IMR-90 (cell line): Measurements from ENCODE around the gene SBF2. TPM values are rescaled to one million over a fixed set of nuclear protein-coding genes. Genes with fewer than 3 reads are reported as not detected.

Source experiments
- ATAC-seq: fragments of 200-7000 bp; cut with Tn5 transposase; 2 replicates; pipeline ENCODE4 v1.9.1; 2020; ENCODE audit warnings: low read depth, mild to moderate bottlenecking, moderate library complexity
- BruUV-seq: library from RNA; stranded (reverse); fragments of 400-500 nt; replicated peaks from 2 replicates; lab custom pipeline; 2021; lab: Mats Ljungman, UMichigan
- CTCF ChIA-PET: fragments of 300-600 bp; formaldehyde crosslinking; extraction: SDS; loops from one replicate; lab custom pipeline; 2021; ENCODE audit warnings: antibody characterized with exemption; lab: Yijun Ruan, JAX
- POLR2A ChIA-PET: fragments of 300-600 bp; sonication (Branson Sonifier 250); formaldehyde crosslinking; loops from one replicate; lab custom pipeline; 2022; ENCODE audit warnings: antibody characterized with exemption; ENCODE audit not compliant: unreplicated experiment; lab: Charles Lee
- DNase-seq: peaks from one replicate; pipeline ENCODE4 v3.0.0; 2013
- H2AFZ ChIP-seq: replicated peaks from 2 replicates; pipeline ENCODE3; 2013; ENCODE audit warnings: low read length, mild to moderate bottlenecking; ENCODE audit not compliant: poor library complexity
- H2AK5ac ChIP-seq: 2 replicates; pipeline ENCODE4 v1.6.1; 2013; ENCODE audit warnings: low read depth, low read length, inconsistent platforms
- H2AK9ac ChIP-seq: replicated peaks from 2 replicates; pipeline ENCODE3; 2013; ENCODE audit warnings: mild to moderate bottlenecking, low read depth, low read length, moderate library complexity; ENCODE audit not compliant: poor library complexity
- H2BK120ac ChIP-seq: 2 replicates; pipeline ENCODE4 v1.6.1; 2013; ENCODE audit warnings: low read depth, low read length, inconsistent platforms
- H2BK15ac ChIP-seq: 3 replicates; pipeline ENCODE4 v1.6.1; 2013; ENCODE audit warnings: low read depth, low read length, inconsistent platforms
- H2BK20ac ChIP-seq: 2 replicates; pipeline ENCODE4 v1.6.1; 2013; ENCODE audit warnings: low read depth, mild to moderate bottlenecking, inconsistent platforms, low read length, moderate library complexity
- H2BK5ac ChIP-seq: 2 replicates; pipeline ENCODE4 v1.6.1; 2013; ENCODE audit warnings: mild to moderate bottlenecking, low read depth, low read length, inconsistent platforms; ENCODE audit not compliant: poor library complexity, severe bottlenecking
- H3K14ac ChIP-seq: replicated peaks from 2 replicates; pipeline ENCODE4 v1.6.1; 2013; ENCODE audit warnings: low read depth, low read length, inconsistent platforms
- H3K18ac ChIP-seq: 2 replicates; pipeline ENCODE4 v1.6.1; 2013; ENCODE audit warnings: low read depth, low read length, control low read depth
- H3K23ac ChIP-seq: 2 replicates; pipeline ENCODE4 v1.6.1; 2013; ENCODE audit warnings: low read depth, low read length, inconsistent platforms
- H3K27ac ChIP-seq: 2 replicates; pipeline ENCODE4 v1.5.1; 2013; ENCODE audit warnings: mild to moderate bottlenecking, control low read depth, low read length; ENCODE audit not compliant: insufficient read depth
- H3K27me3 ChIP-seq: 2 replicates; pipeline ENCODE4 v1.6.1; 2013; ENCODE audit warnings: low read length; ENCODE audit not compliant: control insufficient read depth, insufficient read depth
- H3K36me3 ChIP-seq: 2 replicates; pipeline ENCODE4 v1.6.1; 2013; ENCODE audit warnings: low read length, mixed read lengths; ENCODE audit not compliant: control insufficient read depth, insufficient read depth
- H3K4ac ChIP-seq: 2 replicates; pipeline ENCODE4 v1.6.1; 2013; ENCODE audit warnings: low read depth, low read length, inconsistent platforms
- H3K4me1 ChIP-seq: 2 replicates; pipeline ENCODE4 v1.6.1; 2013; ENCODE audit warnings: low read length, mixed read lengths; ENCODE audit not compliant: control insufficient read depth, insufficient read depth
- H3K4me2 ChIP-seq: 2 replicates; pipeline ENCODE4 v1.6.1; 2013; ENCODE audit warnings: low read depth, mild to moderate bottlenecking, control low read depth, low read length, moderate library complexity
- H3K4me3 ChIP-seq: 2 replicates; pipeline ENCODE4 v1.5.1; 2013; ENCODE audit warnings: low read depth, mild to moderate bottlenecking, control low read depth, low read length, moderate library complexity; ENCODE audit not compliant: insufficient read depth
- H3K56ac ChIP-seq: 2 replicates; pipeline ENCODE4 v1.6.1; 2013; ENCODE audit warnings: low read length, inconsistent platforms; ENCODE audit not compliant: insufficient read depth; ENCODE audit errors: extremely low read depth
- H3K79me1 ChIP-seq, 2 experiments: 2 replicates each; pipeline ENCODE4 v1.6.1; 2013; ENCODE audit warnings: low read length in 2 of 2, inconsistent platforms in 1 of 2, low read depth in 1 of 2
- H3K9ac ChIP-seq: 2 replicates; pipeline ENCODE4 v1.6.1; 2013; ENCODE audit warnings: low read depth, low read length, control low read depth
- H3K9me1 ChIP-seq: 2 replicates; pipeline ENCODE4 v1.6.1; 2013; ENCODE audit warnings: low read length, inconsistent platforms; ENCODE audit not compliant: insufficient read depth
- H3K9me3 ChIP-seq: 2 replicates; pipeline ENCODE4 v1.6.1; 2013; ENCODE audit warnings: low read length; ENCODE audit not compliant: control insufficient read depth, insufficient read depth
- H4K20me1 ChIP-seq: 2 replicates; pipeline ENCODE4 v1.6.1; 2013; ENCODE audit warnings: low read length, inconsistent platforms; ENCODE audit not compliant: insufficient read depth
- H4K5ac ChIP-seq: 2 replicates; pipeline ENCODE4 v1.6.1; 2013; ENCODE audit warnings: mild to moderate bottlenecking, low read depth, low read length, control low read depth
- H4K8ac ChIP-seq, 2 experiments: 2 replicates each; pipeline ENCODE4 v1.6.1; 2013; ENCODE audit warnings: low read depth in 2 of 2, low read length in 2 of 2, control low read depth in 1 of 2, inconsistent platforms in 1 of 2
- H4K91ac ChIP-seq: 2 replicates; pipeline ENCODE4 v1.6.1; 2013; ENCODE audit warnings: low read depth, low read length, inconsistent platforms; ENCODE audit not compliant: insufficient read depth
- BHLHE40 ChIP-seq: fragments of 150-350 bp; IDR thresholded peaks from 2 replicates; pipeline ENCODE4 v1.6.1; 2016; ENCODE audit warnings: mild to moderate bottlenecking, low read depth, low read length
- CEBPB ChIP-seq: IDR thresholded peaks from 2 replicates; pipeline ENCODE4 v1.6.1; 2012; ENCODE audit warnings: low read depth, low read length, improper control_type of control experiment
- CHD1 ChIP-seq: IDR thresholded peaks from 2 replicates; pipeline ENCODE4 v1.6.1; 2012; ENCODE audit warnings: low read depth, low read length, improper control_type of control experiment
- FOS ChIP-seq: fragments of 150-350 bp; IDR thresholded peaks from 2 replicates; pipeline ENCODE4 v1.6.1; 2016; ENCODE audit warnings: low read depth, low read length
- MAFK ChIP-seq: IDR thresholded peaks from 2 replicates; pipeline ENCODE4 v1.6.1; 2012; ENCODE audit warnings: low read depth, low read length, improper control_type of control experiment
- MXI1 ChIP-seq: IDR thresholded peaks from 2 replicates; pipeline ENCODE4 v1.6.1; 2012; ENCODE audit warnings: low read depth, mild to moderate bottlenecking, low read length, moderate library complexity, borderline replicate concordance
- NFE2L2 ChIP-seq: fragments of 150-350 bp; IDR thresholded peaks from 2 replicates; pipeline ENCODE4 v1.6.1; 2016; ENCODE audit warnings: low read depth, mild to moderate bottlenecking, low read length
- POLR2A ChIP-seq: IDR thresholded peaks from 2 replicates; pipeline ENCODE4 v1.6.1; 2012; ENCODE audit warnings: mild to moderate bottlenecking, low read depth, low read length
- RAD21 ChIP-seq: IDR thresholded peaks from 2 replicates; pipeline ENCODE4 v1.6.1; 2012; ENCODE audit warnings: low read length, improper control_type of control experiment
- RCOR1 ChIP-seq: IDR thresholded peaks from 2 replicates; pipeline ENCODE4 v1.6.1; 2012; ENCODE audit warnings: mild to moderate bottlenecking, low read length, improper control_type of control experiment; ENCODE audit not compliant: insufficient replicate concordance
- RFX5 ChIP-seq: IDR thresholded peaks from 2 replicates; pipeline ENCODE4 v1.8.0; 2012; ENCODE audit warnings: low read depth, mild to moderate bottlenecking, low read length, moderate library complexity
- SMC3 ChIP-seq: fragments of 150-350 bp; IDR thresholded peaks from 2 replicates; pipeline ENCODE4 v1.6.1; 2016; ENCODE audit warnings: low read depth, mild to moderate bottlenecking, antibody characterized with exemption, low read length, moderate library complexity
- WGBS, 2 experiments: methylation state at CpG; one replicate each; pipeline versions ENCODE4 v1.1.5 to v1.1.7; 2013; ENCODE audit warnings: missing lambda C conversion rate in 2 of 2; ENCODE audit not compliant: insufficient read length in 1 of 2; ENCODE audit errors: extremely low coverage in 2 of 2; 5-methylcytosine and 5-hydroxymethylcytosine counted together
- dilution Hi-C: fragments of 300-500 bp; cut with HindIII; formaldehyde crosslinking; loops from one replicate; pipeline ENCODE4 v1.14.3; 2018; ENCODE audit warnings: low sequenced_read_pairs; ENCODE audit not compliant: unreplicated experiment
- in situ Hi-C: fragments of 300-500 bp; cut with MboI; formaldehyde crosslinking; loops from 3 replicates; pipeline ENCODE4 v1.14.3; 2019; ENCODE audit warnings: low sequenced_read_pairs, inconsistent platforms, mixed read lengths
- intact Hi-C: fragments of 100-400 bp; cut with micrococcal nuclease; formaldehyde crosslinking; loops from 2 replicates; pipeline ENCODE4 v1.10.0; 2022
- polyA plus RNA-seq, 3 experiments: library from polyadenylated mRNA; depleted of rRNA; stranded (reverse); fragments of >200 nt; gene quantifications; 2 replicates each; pipeline ENCODE4 v1.2.3, GENCODE V29; 2012; ENCODE audit warnings: low replicate concordance in 1 of 3
- total RNA-seq: library from RNA; depleted of rRNA; stranded (reverse); fragments of >200 nt; gene quantifications from 2 replicates; pipeline ENCODE4 v1.2.3, GENCODE V29; 2012
- TF ChIP-seq, protein P1 (sequence below): fragments of 150-350 bp; IDR thresholded peaks from 2 replicates; pipeline ENCODE4 v1.6.1; 2017; ENCODE audit warnings: mild to moderate bottlenecking, antibody characterized with exemption, low read length, low read depth
- TF ChIP-seq, protein P2 (sequence below): fragments of 150-350 bp; IDR thresholded peaks from 2 replicates; pipeline ENCODE4 v1.6.1; 2016; ENCODE audit warnings: low read depth, mild to moderate bottlenecking, low read length, moderate library complexity, borderline replicate concordance
- TF ChIP-seq, protein P3 (sequence below): conservative IDR thresholded peaks from 2 replicates; pipeline ENCODE4 v1.5.1; 2012; ENCODE audit warnings: mild to moderate bottlenecking, low read depth, low read length, improper control_type of control experiment

The SBF2 gene
- total and polyA plus RNA-seq, 2 of the 4 experiments (the other 2 are of a cell fraction): 23.8 to 51.8 TPM

DNA sequence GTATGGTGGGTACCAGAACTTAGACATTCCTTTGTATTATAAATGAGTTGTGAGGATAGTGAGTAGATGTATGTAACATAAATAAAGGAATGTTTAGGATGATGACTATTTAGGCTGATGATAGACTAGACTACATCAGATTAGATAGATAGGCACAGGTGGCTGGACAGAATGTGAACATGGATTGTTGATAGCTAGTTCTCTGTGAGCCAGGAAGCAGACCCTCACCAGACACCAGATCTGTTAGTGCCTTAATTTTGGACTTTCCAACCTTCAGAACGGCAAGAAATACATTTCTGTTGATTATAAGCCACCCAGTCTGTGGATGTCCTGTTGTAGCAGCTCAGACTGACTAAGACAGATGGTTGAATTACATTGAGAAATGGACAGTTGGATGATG, 530.7 kb downstream of the SBF2 start:
- DNase-seq (no peak), ATAC-seq (no peak)
- in situ Hi-C loops: loop anchor here (5.0 to 25.0 kb wide), 3 partner anchors 199 to 972 kb away; no protein-coding TSS in a partner anchor
- Histone ChIP-seq H4K20me1 (peaks cover 3% of the 10 kb centered on the region; the same call in 1 of the 2 replicates), H2BK15ac (peak overlapping the region; percentile 97; the same call in 2 of the 3 replicates), H3K4me3 (no peak overlapping the region), H3K4ac (peak overlapping the region; percentile 100), H3K56ac (0 out of 2 replicates have a peak overlapping the region, but pooled peaks have one; percentile 27), H3K27ac (no peak overlapping the region), H3K23ac (peak overlapping the region; percentile 99; the same call in 1 of the 2 replicates), H2BK120ac (peak overlapping the region; percentile 95), H3K4me1 (peaks cover 50% of the 10 kb centered on the region), H3K9ac (no peak overlapping the region), H3K9me3 (no peaks in the 10 kb centered on the region), H3K18ac (peak overlapping the region; percentile 98; the same call in 1 of the 2 replicates), H3K36me3 (no peaks in the 10 kb centered on the region), H4K91ac (peak overlapping the region; percentile 99), H2AK9ac (peak overlapping the region; percentile 6), H4K8ac (peak overlapping the region; percentile 98 to 99; a peak in 3 of 4 replicates), H3K14ac (peak overlapping the region; percentile 99), H2BK20ac (peak overlapping the region; percentile 100), H3K27me3 (no peaks in the 10 kb centered on the region), H4K5ac (peak overlapping the region; percentile 96), H3K9me1 (peaks cover 54% of the 10 kb centered on the region), H3K4me2 (no peak overlapping the region), H2BK5ac (peak overlapping the region; percentile 99), H2AFZ (no peak overlapping the region), H2AK5ac (peak overlapping the region; percentile 100), H3K79me1 (peaks cover 5 to 56% of the 10 kb centered on the region in 2 experiments; a peak in 3 of 4 replicates)
- TF ChIP-seq FOS (no peak), RFX5 (no peak), CEBPB (no peak), SMC3 (no peak), NFE2L2 (no peak), MAFK (no peak), POLR2A (no peak), RAD21 (no peak), BHLHE40 (no peak), MXI1 (no peak), RCOR1 (no peak), CHD1 (no peak)
- TF ChIP-seq, protein P1, sequence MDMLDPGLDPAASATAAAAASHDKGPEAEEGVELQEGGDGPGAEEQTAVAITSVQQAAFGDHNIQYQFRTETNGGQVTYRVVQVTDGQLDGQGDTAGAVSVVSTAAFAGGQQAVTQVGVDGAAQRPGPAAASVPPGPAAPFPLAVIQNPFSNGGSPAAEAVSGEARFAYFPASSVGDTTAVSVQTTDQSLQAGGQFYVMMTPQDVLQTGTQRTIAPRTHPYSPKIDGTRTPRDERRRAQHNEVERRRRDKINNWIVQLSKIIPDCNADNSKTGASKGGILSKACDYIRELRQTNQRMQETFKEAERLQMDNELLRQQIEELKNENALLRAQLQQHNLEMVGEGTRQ: no peak
- TF ChIP-seq, protein P2, sequence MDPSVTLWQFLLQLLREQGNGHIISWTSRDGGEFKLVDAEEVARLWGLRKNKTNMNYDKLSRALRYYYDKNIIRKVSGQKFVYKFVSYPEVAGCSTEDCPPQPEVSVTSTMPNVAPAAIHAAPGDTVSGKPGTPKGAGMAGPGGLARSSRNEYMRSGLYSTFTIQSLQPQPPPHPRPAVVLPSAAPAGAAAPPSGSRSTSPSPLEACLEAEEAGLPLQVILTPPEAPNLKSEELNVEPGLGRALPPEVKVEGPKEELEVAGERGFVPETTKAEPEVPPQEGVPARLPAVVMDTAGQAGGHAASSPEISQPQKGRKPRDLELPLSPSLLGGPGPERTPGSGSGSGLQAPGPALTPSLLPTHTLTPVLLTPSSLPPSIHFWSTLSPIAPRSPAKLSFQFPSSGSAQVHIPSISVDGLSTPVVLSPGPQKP: no peak
- TF ChIP-seq, protein P3, sequence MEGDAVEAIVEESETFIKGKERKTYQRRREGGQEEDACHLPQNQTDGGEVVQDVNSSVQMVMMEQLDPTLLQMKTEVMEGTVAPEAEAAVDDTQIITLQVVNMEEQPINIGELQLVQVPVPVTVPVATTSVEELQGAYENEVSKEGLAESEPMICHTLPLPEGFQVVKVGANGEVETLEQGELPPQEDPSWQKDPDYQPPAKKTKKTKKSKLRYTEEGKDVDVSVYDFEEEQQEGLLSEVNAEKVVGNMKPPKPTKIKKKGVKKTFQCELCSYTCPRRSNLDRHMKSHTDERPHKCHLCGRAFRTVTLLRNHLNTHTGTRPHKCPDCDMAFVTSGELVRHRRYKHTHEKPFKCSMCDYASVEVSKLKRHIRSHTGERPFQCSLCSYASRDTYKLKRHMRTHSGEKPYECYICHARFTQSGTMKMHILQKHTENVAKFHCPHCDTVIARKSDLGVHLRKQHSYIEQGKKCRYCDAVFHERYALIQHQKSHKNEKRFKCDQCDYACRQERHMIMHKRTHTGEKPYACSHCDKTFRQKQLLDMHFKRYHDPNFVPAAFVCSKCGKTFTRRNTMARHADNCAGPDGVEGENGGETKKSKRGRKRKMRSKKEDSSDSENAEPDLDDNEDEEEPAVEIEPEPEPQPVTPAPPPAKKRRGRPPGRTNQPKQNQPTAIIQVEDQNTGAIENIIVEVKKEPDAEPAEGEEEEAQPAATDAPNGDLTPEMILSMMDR: no peak
- dilution Hi-C loops: no loop called here
- BruUV-seq: no TSS peak
- POLR2A ChIA-PET: no interaction called here
- WGBS, 2 experiments: no CpG with 5 or more reads among the region's 1 CpG
- intact Hi-C loops: no loop called here
- CTCF ChIA-PET: no interaction called here
